GM19043 (cell line): ENCODE results near the gene SLC22A14.
"Not testable (repeated sequence)": the region's sequence is repeated elsewhere in the genome, so short reads cannot be mapped to it uniquely, and the experiment has no call there.

Source experiments
- ATAC-seq: cut with Tn5 transposase; IDR thresholded peaks from one replicate; pipeline ENCODE4 v1.9.1; 2021; ENCODE audit warnings: low read depth; ENCODE audit not compliant: unreplicated experiment

Gene SLC22A14

DNA sequence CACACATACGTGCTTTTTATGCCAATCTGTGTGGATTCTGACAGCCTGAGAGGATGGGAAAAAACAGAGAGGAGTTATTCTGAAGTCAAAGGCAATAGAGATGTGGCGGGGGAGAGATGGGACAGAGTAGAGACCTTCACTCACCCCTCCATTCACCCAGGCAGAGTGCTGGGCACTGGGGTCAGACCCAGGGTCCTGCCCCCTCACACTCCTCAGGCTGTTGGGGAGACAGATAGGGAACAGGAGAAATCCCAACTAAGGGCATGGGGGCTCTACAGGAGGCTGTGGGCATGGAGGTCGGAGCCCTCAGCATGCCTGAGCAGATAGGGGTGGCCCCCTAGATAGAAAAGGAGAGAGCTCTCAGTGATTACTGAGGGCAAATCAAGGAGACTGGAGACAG, 30.3 kb downstream of the SLC22A14 start:
- no peak for ATAC-seq

DNA sequence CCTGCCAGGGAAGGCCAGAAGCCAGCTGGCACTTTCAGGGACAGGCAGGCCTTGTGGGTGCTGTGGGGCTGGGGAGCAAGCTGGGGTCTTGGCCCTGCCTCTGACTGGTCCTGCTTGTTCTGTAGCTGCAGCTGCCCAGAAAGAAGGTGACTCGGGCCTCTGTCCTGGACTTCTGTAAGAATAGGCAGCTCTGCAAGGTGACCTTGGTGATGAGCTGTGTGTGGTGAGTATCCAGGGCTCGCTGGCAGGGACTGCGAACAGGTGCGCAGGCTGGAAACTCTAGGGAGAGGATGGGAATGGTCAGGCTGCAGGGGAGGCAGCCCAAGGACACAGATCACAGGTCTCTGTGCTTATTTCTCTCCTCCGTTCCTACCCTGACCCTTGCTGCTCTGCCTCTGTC, 31.2 kb downstream of the SLC22A14 start:
- no peak for ATAC-seq

DNA sequence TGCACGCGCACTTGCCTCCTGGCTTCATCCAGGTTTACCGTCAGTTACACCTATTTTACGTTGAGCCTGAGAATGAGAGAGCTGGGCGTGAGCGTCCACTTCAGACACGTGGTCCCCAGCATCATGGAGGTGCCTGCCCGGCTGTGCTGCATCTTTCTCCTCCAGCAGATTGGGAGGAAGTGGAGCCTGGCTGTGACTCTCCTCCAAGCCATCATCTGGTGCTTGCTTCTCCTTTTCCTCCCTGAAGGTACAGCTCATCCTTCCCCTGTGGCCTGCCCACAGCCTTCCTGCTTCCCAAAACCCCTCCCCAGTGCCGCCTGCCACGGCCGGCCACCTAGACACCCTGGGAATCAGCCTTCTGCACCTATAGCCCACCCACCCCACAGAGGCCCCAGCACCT, 31.6 kb downstream of the SLC22A14 start:
- ATAC-seq, result no peak

DNA sequence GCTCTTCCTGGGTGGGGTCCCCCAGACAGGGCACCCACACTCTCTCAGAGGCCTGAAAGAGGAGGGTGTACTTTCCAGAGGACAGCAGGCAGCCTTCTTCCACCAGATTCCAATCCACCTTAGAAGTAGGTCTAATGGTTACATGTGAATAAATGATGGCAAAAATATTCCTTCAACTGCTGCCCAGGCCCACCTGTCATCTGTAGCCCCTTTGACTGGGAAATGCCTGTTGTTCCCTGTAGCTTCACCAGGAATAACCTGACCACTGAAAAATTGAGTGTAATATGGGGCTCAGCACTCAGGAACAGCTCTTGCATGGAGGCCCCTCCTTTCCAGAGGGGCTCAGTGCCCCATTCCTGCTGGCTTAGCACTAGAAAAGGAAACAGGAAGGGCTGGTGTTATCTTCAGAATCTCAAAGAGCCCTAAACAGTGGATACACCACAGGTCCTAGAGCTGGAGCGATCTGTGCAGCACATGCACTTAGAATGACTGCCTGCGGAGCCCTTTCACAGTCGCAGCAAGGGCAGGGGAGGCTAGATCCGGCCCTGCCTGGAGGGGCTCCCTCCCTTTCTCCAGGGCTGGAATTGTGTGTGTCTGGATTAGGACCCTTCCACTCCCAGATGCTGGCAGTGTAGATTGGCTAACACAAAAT, 32.1 kb downstream of the SLC22A14 start:
- no peak for ATAC-seq

DNA sequence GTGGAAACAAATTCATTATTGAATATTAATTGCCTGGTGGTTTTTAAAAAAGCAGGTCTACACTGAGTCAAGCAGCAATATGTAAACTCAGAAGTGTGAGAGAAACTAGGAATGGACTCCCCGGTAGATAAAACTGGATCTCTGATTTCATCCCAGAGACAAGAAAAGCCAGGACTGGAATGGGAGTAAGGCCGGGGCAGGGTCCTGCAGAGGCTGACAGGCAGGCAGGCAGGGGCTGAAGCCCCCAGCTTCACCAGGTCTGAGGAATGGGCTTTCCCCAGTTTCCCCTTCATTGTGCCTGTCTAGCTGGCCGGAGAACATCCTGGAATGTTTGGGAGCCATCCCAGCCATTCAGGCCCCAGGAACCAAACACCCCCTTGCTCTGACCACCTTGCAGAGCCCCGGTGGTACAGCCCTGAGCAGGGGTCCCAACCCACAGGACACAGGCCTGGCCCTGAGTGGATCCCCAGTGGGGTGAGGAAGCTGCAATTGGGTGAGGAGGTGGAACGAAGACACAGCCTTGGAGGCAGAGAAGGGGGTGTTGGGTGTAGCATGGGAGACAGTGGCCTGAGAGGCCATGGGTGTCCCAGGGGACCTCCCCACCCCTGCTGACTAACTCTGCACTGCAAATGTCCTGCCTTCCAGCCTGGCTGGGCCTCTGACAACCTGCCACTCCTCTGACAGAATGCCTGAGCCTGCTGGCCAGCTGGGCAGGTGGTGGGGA, 32.8 kb downstream of the SLC22A14 start:
- no peak for ATAC-seq

DNA sequence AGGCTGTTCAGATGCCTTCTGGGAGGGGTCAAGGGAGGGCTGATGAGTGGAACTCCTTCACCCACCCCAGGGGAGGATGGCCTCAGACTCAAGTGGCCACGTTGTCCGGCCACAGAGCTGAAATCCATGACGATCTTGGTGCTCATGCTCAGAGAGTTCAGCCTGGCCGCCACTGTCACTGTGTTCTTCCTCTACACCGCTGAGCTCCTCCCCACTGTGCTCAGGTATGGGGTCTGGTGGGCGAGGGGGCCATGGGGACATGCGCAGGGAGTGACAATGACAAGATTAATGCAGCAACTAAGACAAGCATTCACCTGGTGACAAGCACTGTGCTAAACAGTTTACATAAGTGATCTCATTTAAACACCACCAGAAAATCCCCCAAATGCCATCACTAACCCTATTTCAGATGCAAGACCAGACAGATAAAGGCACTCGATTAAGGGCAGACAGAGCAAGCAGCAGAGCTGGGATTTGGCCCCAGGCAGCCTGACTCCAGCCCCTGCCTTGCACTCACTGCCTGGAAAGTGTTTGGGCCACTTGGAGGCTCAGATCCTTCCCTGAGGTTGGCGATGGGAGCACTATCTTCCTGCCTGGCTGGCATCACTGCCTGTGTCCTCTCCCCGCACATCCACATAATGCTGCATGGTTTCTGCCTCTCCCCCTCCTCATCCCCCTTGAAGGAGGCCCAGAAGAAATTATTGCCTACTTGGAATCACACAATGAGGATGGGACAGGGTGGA, 33.6 kb downstream of the SLC22A14 start:
- no peak for ATAC-seq

DNA sequence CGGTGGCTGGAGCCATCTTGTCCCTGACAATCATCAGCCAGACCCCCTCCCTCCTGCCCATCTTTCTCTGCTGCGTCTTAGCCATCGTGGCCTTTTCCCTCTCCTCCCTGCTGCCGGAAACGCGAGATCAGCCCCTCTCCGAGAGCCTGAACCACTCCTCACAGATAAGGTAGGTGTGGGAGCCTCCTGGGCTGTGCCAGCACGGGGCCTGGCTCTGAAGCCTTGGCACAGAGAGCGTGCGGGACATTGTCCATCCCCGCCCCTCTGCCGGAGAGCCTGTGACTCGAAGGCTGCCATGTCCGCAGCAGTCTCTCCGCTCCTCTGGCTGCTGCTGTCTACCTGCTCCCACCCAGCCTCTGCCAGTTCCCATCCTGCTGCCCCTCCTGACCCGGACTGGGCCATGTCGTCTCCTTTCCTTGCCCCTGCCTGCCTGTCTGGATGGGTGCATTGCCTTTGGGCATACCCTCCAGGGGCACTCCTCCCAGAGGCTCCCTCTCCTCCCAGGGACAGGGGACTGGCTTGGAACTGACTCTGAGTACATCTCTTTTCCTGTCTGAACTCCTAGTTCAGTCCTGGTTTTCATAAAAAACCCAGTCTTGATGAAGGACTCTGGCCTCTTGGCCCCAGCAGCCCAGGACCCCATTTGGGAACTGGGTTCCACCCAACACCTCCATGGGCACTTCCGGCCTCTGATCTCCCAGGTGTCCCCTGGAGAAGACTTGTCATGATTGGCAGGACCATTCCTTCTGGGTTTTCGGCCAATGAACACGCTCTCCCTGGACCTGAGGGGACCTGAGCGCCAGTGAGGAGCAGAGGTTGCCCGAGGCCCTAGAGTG, 34.5 kb downstream of the SLC22A14 start:
- ATAC-seq, result no peak

DNA sequence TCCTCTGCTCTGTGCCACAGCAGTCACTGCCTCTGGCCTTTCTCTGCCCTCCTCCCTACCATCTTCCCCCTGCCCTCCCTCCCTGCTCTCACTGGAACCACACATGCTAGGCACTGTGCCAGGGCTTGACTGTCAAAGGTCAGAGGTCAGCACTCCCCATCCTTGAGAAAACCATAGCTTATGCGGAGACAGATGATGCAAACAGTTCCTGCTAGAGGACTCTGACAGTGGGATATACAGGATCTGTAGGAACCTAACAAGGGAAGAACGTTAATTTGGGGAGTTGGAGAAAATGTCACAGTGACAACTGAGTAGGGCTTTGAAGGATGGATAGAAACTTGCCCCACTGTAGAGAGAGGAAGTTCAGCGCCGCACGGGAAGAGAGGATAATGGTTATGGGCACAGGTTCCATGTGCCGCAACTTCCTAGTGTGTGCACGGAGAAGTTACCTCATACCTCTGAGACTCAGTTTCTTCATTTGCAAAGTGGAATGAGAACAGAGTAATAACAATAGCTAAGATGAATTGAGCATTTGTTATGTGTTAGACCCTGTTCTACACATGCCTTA, 35.2 kb downstream of the SLC22A14 start:
- ATAC-seq, result no peak

DNA sequence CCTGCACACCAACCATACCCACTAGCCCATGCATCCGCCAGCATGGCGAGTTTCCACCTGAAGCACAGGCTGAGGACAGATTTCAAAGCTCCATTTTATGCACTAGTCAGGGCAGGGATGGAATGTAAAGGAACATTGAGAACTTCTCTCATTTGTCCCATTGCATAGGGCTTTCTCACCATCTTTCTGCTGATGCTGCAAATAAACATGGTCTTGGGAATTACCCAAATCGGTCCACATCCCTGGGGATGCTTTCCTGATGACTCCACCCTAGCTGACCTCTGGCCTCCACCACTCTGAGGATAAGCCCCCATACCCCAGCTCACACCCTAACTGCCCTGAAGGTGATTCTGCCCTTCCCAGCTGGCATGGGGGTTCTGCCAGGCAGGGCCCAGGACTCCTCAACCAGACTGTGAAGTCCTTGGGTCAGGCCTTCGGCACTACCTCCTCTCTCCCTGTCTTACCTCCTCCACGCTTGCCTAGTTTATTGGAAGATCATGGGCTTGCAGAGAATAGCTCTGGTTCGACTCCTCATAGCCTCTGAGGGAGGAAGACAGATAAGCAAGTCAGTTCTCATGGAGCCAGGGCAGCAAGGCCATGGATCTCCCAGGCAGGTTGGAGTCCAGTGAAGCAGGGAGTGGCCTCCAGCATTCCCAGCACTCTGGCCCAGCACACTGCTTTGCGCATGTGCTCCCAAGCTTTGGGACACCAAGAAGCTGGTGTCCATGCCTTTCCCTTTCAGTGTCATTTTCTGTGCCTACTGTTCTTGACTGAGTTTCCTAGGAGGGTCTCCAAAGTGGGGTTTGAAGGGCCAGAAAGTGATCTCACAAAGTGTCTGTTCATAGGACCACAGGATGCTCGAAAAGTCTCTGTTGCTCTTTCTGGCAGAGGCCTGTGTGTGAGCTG, 36.9 kb downstream of the SLC22A14 start:
- ATAC-seq, result no peak

DNA sequence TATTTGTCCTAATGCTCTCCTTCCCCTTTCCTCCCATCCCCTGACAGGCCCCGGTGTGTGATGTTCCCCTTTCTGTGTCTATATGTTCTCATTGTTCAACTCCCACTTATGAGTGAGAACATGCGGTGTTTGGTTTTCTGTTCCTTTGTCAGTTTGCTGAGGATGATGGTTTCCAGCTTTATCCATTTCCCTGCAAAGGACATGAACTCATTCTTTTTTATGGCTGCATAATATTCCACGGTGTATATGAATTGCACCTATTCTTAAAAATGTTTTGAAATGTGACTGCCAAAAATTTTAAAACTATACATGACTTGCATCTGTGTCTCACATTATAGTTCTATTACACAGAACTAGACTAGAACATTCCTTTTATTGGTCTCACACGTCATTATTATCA, 38.5 kb downstream of the SLC22A14 start:
- not testable (repeated sequence) for ATAC-seq

DNA sequence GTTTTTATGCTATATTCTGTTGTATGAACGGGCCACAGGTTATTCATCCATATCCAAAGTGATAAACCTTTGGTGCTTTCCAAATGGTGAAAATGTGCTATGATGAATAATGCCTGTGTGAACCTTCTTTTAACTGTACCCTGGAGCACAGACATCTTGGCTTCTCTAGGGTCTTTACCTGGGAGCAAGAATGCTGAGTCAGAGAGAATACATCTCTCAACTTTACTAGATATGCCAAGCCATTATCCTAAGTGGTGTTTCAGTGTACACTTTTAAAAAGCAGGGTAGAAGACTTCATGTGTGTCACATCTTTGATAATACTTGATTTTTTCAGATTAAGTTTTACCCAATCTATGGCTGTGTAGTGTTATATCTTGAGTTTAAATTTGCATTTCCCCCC, 41.0 kb downstream of the SLC22A14 start:
- ATAC-seq, result no peak

DNA sequence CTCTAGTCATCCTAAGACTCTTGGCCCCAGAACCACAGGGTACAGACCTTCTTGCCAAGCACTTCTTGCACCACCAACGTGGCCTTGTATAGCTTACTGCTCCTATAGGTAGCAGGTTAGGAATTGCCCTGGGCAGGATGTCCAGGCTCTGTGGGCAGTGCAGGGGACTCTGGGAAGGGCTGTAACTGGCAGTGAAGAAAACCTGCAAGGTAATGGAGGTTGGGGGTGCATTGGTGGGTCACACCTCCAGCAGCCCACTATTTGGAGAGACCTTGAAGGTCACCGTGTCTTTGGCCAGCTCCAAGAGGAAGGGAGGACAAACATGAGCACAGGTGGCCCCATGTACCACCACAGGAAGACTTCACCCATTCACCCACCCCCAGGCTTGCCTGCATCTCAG, 43.2 kb downstream of the SLC22A14 start:
- no peak for ATAC-seq

DNA sequence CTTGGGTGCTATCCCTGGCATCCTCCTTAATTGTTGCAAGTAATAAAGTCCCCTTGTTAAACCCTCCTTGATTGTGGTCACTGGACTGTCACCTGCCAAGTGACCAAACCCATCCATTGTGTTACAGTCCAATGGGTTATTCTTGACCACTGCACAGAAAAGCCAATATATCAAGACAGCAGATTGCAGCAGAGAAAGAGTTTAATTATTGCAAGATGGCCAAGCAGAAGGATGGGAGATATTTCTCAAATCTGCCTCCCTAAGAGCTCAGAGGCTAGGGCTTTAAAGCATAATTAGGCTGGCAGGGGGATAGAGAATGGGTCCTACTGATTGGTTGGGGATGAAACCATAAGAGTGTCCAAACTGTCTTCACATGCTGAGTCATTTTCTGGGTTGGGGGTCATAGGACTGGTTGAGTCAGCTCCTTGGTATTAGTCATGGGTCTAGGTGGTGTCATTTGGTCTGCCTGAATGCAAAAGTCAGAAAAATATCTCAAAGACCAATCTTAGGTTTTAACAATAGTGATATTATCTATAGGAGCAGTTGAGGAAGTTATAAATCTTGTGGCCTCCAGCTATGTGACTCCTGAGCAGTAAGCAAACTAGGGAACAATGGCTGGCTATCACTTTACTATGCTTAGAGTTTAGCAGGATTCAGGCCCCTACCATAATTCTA, 45.4 kb downstream of the SLC22A14 start:
- ATAC-seq, result no peak

DNA sequence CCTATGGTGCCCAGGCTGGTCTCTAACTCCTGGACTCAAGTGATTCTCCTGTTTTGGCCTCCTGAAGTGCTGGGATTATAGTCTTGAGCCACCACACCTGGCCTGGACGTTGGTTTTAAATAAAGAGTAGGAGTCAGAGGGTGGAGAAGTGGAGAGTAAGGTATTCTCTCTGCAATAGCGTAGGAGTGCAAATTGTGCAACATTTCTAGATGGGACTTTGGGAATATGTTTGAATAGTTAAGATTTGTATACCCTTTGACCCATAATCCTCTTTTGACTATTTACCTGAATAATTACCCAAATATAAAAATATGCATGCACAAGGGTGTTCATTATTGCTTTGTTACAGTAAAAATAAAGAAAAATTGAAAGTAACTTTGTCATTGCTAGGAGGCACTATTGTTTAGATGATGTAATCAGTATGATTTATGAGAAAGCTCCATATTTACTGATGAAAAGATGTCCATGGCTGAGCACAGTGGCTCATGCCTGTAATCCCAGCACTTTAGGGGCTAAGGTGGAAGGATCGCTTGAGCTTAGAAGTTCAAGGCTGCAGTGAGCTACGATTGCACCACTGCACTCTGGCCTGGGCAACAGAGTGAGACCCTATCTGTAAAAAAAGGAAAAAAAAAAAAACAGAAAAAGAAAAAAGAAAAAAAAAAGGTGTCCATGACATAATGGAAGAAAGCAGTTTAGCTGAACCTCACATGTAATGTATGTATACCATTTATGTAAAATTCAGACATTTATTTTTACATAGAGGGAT, 49.3 kb downstream of the SLC22A14 start:
- ATAC-seq, result no peak

DNA sequence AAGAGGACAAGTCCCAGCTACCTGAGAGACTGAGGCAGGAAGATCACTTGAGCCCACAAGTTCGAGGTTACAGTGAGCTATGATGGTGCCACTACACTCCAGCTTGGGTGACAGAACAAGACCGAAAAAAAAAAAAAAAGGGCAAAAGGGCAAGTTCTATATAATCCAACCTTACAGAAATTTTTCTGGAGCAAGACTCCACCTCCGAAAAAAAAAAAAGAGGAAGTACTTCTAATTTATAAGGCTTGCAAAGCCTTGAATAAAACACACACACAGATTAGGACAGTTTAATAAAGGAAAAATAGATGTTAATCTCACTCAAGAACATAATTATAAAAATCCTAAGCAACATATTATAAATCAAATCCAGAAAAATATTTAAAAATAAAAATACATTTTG, 50.1 kb downstream of the SLC22A14 start:
- no peak for ATAC-seq

DNA sequence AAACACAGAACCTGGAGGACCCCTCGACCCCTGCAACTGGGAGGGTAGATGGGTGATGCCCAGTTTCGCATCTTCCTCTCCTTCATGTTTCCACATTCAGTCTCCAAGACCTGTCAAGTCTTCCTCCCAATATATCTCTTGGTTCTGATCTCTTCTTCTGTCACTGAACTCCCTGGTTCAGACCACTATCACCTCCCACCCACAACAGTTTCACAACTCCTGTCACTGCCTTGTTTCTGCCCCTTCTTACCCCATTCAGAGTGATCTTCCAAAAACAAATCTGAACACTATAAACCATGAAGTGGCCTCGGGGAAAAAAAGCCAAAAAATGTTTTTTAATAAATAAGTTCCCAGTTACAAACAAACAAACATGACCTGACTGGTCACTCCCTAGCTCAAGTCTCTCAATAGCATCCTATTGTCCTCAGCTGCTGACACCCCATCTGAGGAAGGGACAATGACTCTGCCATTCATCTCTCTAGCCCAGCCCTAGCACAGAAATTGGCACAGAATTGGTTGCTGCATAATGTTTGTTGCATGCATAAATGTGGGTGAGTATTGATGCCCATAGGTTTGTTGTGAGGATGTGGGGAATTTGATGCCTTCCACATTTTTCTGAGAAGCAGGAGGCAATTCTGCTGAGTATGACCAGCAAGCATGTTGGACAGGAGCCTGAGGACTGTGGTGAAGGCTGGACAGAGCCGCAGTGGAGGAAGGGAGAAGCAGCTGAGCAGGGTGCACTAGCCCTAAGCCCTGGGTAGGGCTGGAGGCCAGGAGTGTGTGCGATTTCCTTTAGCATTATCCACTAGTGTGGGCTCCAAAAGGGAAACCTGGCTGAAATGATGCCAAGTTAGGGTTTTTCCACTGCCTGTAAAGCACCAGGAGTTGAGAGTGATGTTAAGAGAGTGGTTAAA, 52.3 kb downstream of the SLC22A14 start:
- ATAC-seq, result no peak

DNA sequence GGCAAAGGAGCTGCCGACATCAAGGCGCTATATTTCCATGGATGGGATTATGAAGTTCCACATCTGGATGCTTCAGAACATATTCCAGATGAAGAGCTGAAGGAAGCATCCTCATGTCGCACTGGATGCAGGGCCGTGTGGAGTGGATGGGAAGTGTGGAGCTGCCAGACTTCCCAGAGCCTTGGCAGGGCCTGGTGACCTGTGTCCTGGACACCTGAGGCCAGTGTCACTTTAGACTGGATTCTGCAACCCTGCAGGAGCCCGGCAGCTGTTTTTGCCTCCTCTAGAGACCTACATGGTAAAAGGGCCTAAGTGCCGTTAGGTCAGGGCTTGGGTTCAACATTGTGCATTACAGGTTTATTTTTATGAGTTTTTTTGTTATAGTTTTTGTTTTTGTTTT, 53.2 kb downstream of the SLC22A14 start:
- no peak for ATAC-seq
